ENCODE measurements around the gene WDR31. TPM values are rescaled to one million over a fixed set of nuclear protein-coding genes. Genes with fewer than 3 reads are reported as not detected.
"Not testable (repeated sequence)": the region's sequence is repeated elsewhere in the genome, so short reads cannot be mapped to it uniquely, and the experiment has no call there.

WDR31 gene
- total RNA-seq, 1 experiment from 2014 or later: 11.2 TPM

DNA sequence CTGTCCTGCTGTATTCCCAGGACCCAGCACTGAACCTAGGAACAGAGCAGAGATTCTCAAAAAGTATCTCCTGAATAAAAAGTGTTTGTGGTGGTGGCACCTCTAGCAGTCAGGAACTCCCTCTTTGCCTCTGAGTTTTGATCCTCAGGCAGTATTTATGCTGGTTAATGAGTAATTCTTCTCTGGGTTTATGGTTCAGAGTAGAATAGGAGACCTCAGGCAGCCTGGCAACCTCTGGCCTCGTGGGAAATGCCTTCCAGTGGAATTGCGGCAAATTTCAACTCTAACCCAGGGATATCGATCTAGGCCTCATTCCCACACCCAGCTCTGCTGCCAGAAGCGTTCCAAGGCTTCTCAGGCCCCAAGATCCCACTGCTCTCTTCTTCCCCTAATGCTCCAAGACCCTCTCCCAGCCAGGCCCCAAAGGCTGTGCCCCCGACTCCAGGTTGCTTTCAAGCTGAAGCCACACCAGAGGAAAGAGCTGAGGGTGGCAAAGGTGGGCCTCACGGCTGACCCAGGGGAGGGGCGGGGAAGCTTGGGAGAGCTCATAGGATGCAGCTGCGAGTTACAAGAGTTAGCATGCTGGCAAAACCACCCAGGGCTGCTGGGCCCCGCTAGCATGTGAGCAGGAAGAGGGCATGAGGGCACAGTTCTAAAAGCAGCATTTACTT, 47.6 kb upstream of the WDR31 start:
- H3K79me2 ChIP-seq (ENCODE audit: low read depth): no peaks in the 10 kb centered on the region
- H3K27me3 ChIP-seq (ENCODE audit: insufficient read depth, low read depth): no peaks in the 10 kb centered on the region
- TF ChIP-seq, protein P1, sequence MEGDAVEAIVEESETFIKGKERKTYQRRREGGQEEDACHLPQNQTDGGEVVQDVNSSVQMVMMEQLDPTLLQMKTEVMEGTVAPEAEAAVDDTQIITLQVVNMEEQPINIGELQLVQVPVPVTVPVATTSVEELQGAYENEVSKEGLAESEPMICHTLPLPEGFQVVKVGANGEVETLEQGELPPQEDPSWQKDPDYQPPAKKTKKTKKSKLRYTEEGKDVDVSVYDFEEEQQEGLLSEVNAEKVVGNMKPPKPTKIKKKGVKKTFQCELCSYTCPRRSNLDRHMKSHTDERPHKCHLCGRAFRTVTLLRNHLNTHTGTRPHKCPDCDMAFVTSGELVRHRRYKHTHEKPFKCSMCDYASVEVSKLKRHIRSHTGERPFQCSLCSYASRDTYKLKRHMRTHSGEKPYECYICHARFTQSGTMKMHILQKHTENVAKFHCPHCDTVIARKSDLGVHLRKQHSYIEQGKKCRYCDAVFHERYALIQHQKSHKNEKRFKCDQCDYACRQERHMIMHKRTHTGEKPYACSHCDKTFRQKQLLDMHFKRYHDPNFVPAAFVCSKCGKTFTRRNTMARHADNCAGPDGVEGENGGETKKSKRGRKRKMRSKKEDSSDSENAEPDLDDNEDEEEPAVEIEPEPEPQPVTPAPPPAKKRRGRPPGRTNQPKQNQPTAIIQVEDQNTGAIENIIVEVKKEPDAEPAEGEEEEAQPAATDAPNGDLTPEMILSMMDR (conservative IDR thresholded peaks at IDR 0.05): no peak
- no peak for TF ChIP-seq EZH2 (IDR thresholded peaks at IDR 0.05; ENCODE audit: low read depth)
- H3K4me1 ChIP-seq (replicated peaks; ENCODE audit: insufficient read depth): peaks cover 6% of the 10 kb centered on the region
- H3K4me3 ChIP-seq: no peak overlapping the region
- intact Hi-C loops (cut with micrococcal nuclease; ENCODE audit: unreplicated experiment): no loop called here
- no peaks in the 10 kb centered on the region for H3K9me2 ChIP-seq (ENCODE audit: insufficient read depth)
- no peaks in the 10 kb centered on the region for H4K20me1 ChIP-seq (ENCODE audit: insufficient read depth)
- no peaks in the 10 kb centered on the region for H3K36me3 ChIP-seq (ENCODE audit: low read depth)
- no peak overlapping the region for H2AFZ ChIP-seq
- H3K9me3 ChIP-seq (ENCODE audit: insufficient read depth, low read depth): no peaks in the 10 kb centered on the region
- H3K27ac ChIP-seq: 0 out of 2 replicates have a peak overlapping the region, but pooled peaks have one; percentile 26
- no peak overlapping the region for H3K4me2 ChIP-seq
- no peaks in the 10 kb centered on the region; the same call in 1 of the 2 replicates for H3F3A ChIP-seq (ENCODE audit: insufficient read depth, low read depth)
- BruUV-seq (replicated peaks): no TSS peak
- no peak for DNase-seq
- CTCF ChIA-PET: no interaction called here
- POLR2A ChIA-PET (ENCODE audit: unreplicated experiment): no interaction called here

DNA sequence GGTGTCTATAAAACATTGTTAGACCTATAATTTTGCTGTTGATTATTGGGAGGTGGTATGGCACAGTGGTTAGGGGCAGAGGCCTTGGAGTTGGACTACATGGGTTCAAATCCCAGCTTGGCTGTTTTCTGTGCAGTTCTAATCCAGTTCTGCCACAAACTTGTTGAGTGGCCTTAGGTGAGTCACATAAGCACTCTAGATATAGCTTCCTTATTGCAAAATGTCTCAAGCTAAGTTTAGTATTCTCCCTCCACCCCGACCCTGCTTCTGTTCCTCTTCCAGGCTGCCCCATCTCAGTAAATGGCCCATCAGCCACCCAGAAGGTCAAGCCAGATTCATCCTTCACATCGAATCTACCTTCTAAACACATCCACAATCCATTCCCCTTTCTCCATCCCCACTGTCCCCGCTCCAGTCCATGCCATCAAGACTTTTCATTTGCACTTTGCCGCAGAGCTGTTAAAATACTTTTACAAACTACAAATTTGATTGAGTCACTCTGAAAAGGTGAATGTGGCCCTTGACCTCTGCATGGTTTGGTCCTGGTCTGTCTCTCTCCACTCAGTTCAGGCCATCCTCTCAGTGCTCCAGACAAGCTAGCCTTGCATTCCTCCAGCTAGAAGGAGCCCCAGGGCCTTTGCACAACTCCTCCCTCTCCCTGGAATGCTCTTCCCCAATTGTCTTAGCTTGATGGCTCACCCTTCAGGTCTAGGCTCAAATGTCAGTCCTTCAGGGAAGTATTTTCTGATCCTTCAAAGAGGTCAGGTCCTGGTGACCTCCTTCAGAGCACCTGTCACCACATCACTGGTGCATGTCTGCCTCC, 46.7 kb upstream of the WDR31 start:
- DNase-seq: no peak
- Histone ChIP-seq H3K4me1 (replicated peaks; ENCODE audit: insufficient read depth) (peaks cover 15% of the 10 kb centered on the region), H3K27ac (0 out of 2 replicates have a peak overlapping the region, but pooled peaks have one; percentile 26), H3K27me3 (ENCODE audit: insufficient read depth, low read depth) (no peaks in the 10 kb centered on the region), H3K9me3 (ENCODE audit: insufficient read depth, low read depth) (no peaks in the 10 kb centered on the region), H3K36me3 (ENCODE audit: low read depth) (no peaks in the 10 kb centered on the region), H3K4me3 (no peak overlapping the region), H3K4me2 (no peak overlapping the region), H3K79me2 (ENCODE audit: low read depth) (no peaks in the 10 kb centered on the region), H3K9me2 (ENCODE audit: insufficient read depth) (no peaks in the 10 kb centered on the region), H4K20me1 (ENCODE audit: insufficient read depth) (no peaks in the 10 kb centered on the region), H3F3A (ENCODE audit: insufficient read depth, low read depth) (peaks cover 6% of the 10 kb centered on the region; the same call in 1 of the 2 replicates), H2AFZ (no peak overlapping the region)
- TSS peak; percentile 69 for BruUV-seq (replicated peaks)
- ChIA-PET POLR2A (ENCODE audit: unreplicated experiment) (interaction anchor here (0.6 kb wide), 1 partner anchor 11 kb away, joined by 8 read pairs; no protein-coding TSS in a partner anchor), CTCF (no interaction called here)
- TF ChIP-seq, protein P1 (conservative IDR thresholded peaks at IDR 0.05): no peak
- no peak for TF ChIP-seq EZH2 (IDR thresholded peaks at IDR 0.05; ENCODE audit: low read depth)
- intact Hi-C loops (cut with micrococcal nuclease; ENCODE audit: unreplicated experiment): no loop called here

DNA sequence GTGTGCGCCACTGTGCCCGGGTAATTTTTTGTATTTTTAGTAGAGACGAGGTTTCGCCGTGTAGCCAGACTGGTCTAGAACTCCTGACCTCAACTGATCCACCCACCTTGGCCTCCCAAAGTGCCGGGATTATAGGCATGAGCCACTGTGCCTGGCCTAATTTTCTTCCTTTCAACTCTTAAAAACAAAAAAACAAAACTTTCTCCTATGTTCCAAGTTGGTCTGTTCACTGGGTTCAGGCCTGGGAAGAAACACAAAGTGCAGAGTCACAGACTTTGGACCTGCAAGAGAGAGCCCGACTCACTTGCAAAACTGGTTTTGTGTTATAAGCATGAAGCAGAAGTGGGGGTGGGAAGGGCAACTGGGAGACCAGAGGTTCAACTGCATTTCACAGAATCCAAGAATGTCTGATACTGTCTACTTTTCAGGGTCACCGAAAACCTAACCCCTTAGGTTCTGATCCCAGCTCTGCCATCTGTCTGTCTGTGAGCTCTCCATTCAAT, 41.9 kb upstream of the WDR31 start:
- Histone ChIP-seq H3K27ac (peak overlapping the region; percentile 91), H3K4me2 (peak overlapping the region; percentile 66), H3K4me3 (no peak overlapping the region), H4K20me1 (ENCODE audit: insufficient read depth) (no peaks in the 10 kb centered on the region), H3K79me2 (ENCODE audit: low read depth) (no peaks in the 10 kb centered on the region), H3K4me1 (replicated peaks; ENCODE audit: insufficient read depth) (peaks cover 33% of the 10 kb centered on the region), H3K27me3 (ENCODE audit: insufficient read depth, low read depth) (no peaks in the 10 kb centered on the region), H3K9me3 (ENCODE audit: insufficient read depth, low read depth) (no peaks in the 10 kb centered on the region), H2AFZ (peak overlapping the region; percentile 25; the same call in 1 of the 2 replicates), H3K36me3 (ENCODE audit: low read depth) (no peaks in the 10 kb centered on the region), H3K9me2 (ENCODE audit: insufficient read depth) (no peaks in the 10 kb centered on the region), H3F3A (ENCODE audit: insufficient read depth, low read depth) (peaks cover 11% of the 10 kb centered on the region; the same call in 1 of the 2 replicates)
- peak; percentile 67 to 74 for DNase-seq
- TF ChIP-seq EZH2 (IDR thresholded peaks at IDR 0.05; ENCODE audit: low read depth): no peak
- TF ChIP-seq, protein P1 (conservative IDR thresholded peaks at IDR 0.05): no peak
- intact Hi-C loops (cut with micrococcal nuclease; ENCODE audit: unreplicated experiment): loop anchor here (1.0 kb wide), 1 partner anchor 19 kb away; the partner anchor contains the start of gene ALAD
- ChIA-PET POLR2A (ENCODE audit: unreplicated experiment) (no interaction called here), CTCF (interaction anchor here (0.6 kb wide), 1 partner anchor 19 kb away, joined by 4 read pairs; the partner anchor contains the start of gene ALAD)
- BruUV-seq (replicated peaks): no TSS peak

DNA sequence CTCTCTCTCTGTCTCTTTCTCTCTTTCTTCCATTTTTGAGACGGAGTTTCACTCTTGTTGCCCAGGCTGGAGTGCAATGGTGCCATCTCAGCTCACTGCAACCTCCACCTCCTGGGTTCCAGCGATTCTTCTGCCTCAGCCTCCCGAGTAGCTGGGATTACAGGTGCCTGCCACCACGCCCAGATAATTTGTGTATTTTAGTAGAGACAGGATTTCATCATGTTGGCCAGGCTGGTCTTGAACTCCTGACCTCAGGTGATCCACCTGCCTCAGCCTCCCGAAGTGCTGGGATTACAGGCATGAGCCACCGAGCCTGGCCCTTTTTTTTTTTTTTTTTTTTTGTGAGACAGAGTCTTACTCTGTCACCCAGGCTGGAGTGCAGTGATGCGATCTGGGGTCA, 41.4 kb upstream of the WDR31 start:
- Histone ChIP-seq H3K4me1 (replicated peaks; ENCODE audit: insufficient read depth) (peaks cover 33% of the 10 kb centered on the region), H3F3A (ENCODE audit: insufficient read depth, low read depth) (peaks cover 11% of the 10 kb centered on the region; the same call in 1 of the 2 replicates), H3K27ac (peak overlapping the region; percentile 91), H3K4me2 (peak overlapping the region; percentile 66)
- CTCF ChIA-PET: interaction anchor here (0.6 kb wide), 1 partner anchor 20 kb away, joined by 4 read pairs; the partner anchor contains the start of gene ALAD
- DNase-seq; H3K79me2 ChIP-seq (ENCODE audit: low read depth); H3K27me3 ChIP-seq (ENCODE audit: insufficient read depth, low read depth); intact Hi-C loops (cut with micrococcal nuclease; ENCODE audit: unreplicated experiment); POLR2A ChIA-PET (ENCODE audit: unreplicated experiment); H3K9me2 ChIP-seq (ENCODE audit: insufficient read depth); H3K36me3 ChIP-seq (ENCODE audit: low read depth); H3K4me3 ChIP-seq; BruUV-seq (replicated peaks); H4K20me1 ChIP-seq (ENCODE audit: insufficient read depth); H2AFZ ChIP-seq; H3K9me3 ChIP-seq (ENCODE audit: insufficient read depth, low read depth): not testable (repeated sequence)

Measured in PC-9 (cell line).